ENCODE results near the gene B4GALT2. TPM values are rescaled to one million over a fixed set of nuclear protein-coding genes. Genes with fewer than 3 reads are reported as not detected.
A peak's percentile ranks its signal among the peaks of the same experiment; 100 is the strongest.

The B4GALT2 gene
- total RNA-seq, 2 experiments from 2014 or later: 0.57 to 1.4 TPM

GRCh38 chr1:43992232-43992995, 13.4 kb downstream of the B4GALT2 start:
- ChIA-PET CTCF (ENCODE audit: unreplicated experiment) (interaction anchor here (1.2 kb wide), 1 partner anchor 17 kb away, joined by 3 read pairs; the partner anchor contains the start of gene ATP6V0B), POLR2A (interaction anchor here (0.6 to 1.3 kb wide), 2 partner anchors 9 to 820 kb away, joined by 3 to 4 read pairs; partner anchors contain the start of genes CFAP57 and EBNA1BP2)
- no peaks in the 10 kb centered on the region for H4K20me1 ChIP-seq (ENCODE audit: insufficient read depth, low read length)
- H2AFZ ChIP-seq (ENCODE audit: low read length): peak overlapping the region; percentile 90; the same call in 1 of the 2 replicates
- DNase-seq (ENCODE audit: low spot score): no peak
- H3K4me2 ChIP-seq (ENCODE audit: low read length): peak overlapping the region; percentile 83
- H3K27ac ChIP-seq (ENCODE audit: low read depth, low read length, poor library complexity, severe bottlenecking): no peak overlapping the region
- no TSS peak for BruUV-seq (replicated peaks)
- no peaks in the 10 kb centered on the region for H3K9me3 ChIP-seq (ENCODE audit: low read length)
- no peaks in the 10 kb centered on the region for H3K36me3 ChIP-seq (ENCODE audit: insufficient read depth, low read length)
- TF ChIP-seq EZH2phosphoT487 (IDR thresholded peaks at IDR 0.05; ENCODE audit: borderline replicate concordance, low read depth, low read length) (no peak), CTCF (conservative IDR thresholded peaks at IDR 0.05; ENCODE audit: low read length) (no peak)
- peaks cover 28% of the 10 kb centered on the region for H3K4me1 ChIP-seq (ENCODE audit: insufficient read depth, low read length, poor library complexity, severe bottlenecking)
- intact Hi-C loops (cut with micrococcal nuclease; ENCODE audit: unreplicated experiment): no loop called here
- peak overlapping the region; percentile 71 for H3K4me3 ChIP-seq (ENCODE audit: low read depth, low read length, poor library complexity, severe bottlenecking)
- H3K9me2 ChIP-seq (ENCODE audit: insufficient read depth, low read length): no peaks in the 10 kb centered on the region
- no peaks in the 10 kb centered on the region for H3K79me2 ChIP-seq (ENCODE audit: insufficient read depth, low read depth, low read length)

- H3K9me2 ChIP-seq (ENCODE audit: insufficient read depth, low read length): no peaks in the 10 kb centered on the region
- no peak for TF ChIP-seq EZH2phosphoT487 (IDR thresholded peaks at IDR 0.05; ENCODE audit: borderline replicate concordance, low read depth, low read length)
- TF ChIP-seq CTCF (conservative IDR thresholded peaks at IDR 0.05; ENCODE audit: low read length): no peak
- no peak overlapping the region for H3K4me3 ChIP-seq (ENCODE audit: low read depth, low read length, poor library complexity, severe bottlenecking)
- POLR2A ChIA-PET: interaction anchor here (0.6 to 1.3 kb wide), 3 partner anchors 8 to 38 kb away, joined by 3 to 4 read pairs (median 4); partner anchors contain the start of gene SLC6A9
- no peaks in the 10 kb centered on the region for H3K36me3 ChIP-seq (ENCODE audit: insufficient read depth, low read length)
- H3K4me1 ChIP-seq (ENCODE audit: insufficient read depth, low read length, poor library complexity, severe bottlenecking): peaks cover 28% of the 10 kb centered on the region
- CTCF ChIA-PET (ENCODE audit: unreplicated experiment): no interaction called here
- no peak for DNase-seq (ENCODE audit: low spot score)
- BruUV-seq (replicated peaks): no TSS peak
- intact Hi-C loops (cut with micrococcal nuclease; ENCODE audit: unreplicated experiment): no loop called here
- no peak overlapping the region; the same call in 1 of the 2 replicates for H3K4me2 ChIP-seq (ENCODE audit: low read length)
- no peaks in the 10 kb centered on the region for H3K79me2 ChIP-seq (ENCODE audit: insufficient read depth, low read depth, low read length)
- no peaks in the 10 kb centered on the region for H4K20me1 ChIP-seq (ENCODE audit: insufficient read depth, low read length)
- no peak overlapping the region for H2AFZ ChIP-seq (ENCODE audit: low read length)
- H3K9me3 ChIP-seq (ENCODE audit: low read length): no peaks in the 10 kb centered on the region
- H3K27ac ChIP-seq (ENCODE audit: low read depth, low read length, poor library complexity, severe bottlenecking): no peak overlapping the region
Measured at GRCh38 chr1:43993206-43993914, 14.3 kb downstream of the B4GALT2 start.
